Measurements from ENCODE around the gene IGSF21. TPM values are rescaled to one million over a fixed set of nuclear protein-coding genes. Genes with fewer than 3 reads are reported as not detected.

The IGSF21 gene
- total and polyA plus RNA-seq, 2 donors (not counting 3 experiments of a cell fraction or from before 2014, with no cell fraction given) = not detected

DNA sequence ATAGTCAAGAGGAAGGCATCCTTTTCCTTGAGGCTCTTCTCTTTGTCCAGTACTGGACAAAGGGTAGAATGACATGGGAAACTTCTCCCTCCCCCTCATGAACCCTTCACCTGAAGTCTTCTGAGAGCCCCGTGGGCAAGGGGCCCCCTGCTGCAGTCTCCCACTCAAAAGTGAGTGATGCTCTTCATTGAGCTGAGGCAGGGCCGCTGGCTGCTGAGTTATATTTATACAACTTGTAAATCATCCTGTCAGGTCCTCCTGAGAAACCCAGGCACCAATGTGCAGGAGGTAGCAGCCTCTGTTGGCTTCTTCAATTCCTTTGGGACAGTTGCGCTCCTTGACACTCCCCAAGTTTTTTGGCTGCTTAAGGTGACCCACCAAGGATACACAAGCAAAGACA is 150.2 kb downstream of the IGSF21 start:
- TF ChIP-seq JUN (IDR thresholded peaks at IDR 0.05; ENCODE audit: borderline replicate concordance, insufficient read depth, insufficient read length, low read depth) = no peak
- no peak for TF ChIP-seq EZH2 (IDR thresholded peaks at IDR 0.05; ENCODE audit: borderline replicate concordance, low read depth, low read length, severe bottlenecking)
- no peak for TF ChIP-seq FOS (IDR thresholded peaks at IDR 0.05; ENCODE audit: borderline replicate concordance, insufficient read depth, low read length)
- TF ChIP-seq POLR2AphosphoS5 (IDR thresholded peaks at IDR 0.05; ENCODE audit: insufficient read depth, low read depth, low read length) = no peak
- TF ChIP-seq, protein P1, sequence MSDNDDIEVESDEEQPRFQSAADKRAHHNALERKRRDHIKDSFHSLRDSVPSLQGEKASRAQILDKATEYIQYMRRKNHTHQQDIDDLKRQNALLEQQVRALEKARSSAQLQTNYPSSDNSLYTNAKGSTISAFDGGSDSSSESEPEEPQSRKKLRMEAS (IDR thresholded peaks at IDR 0.05; ENCODE audit: insufficient read depth, insufficient read length) = no peak
- TF ChIP-seq, protein P2, sequence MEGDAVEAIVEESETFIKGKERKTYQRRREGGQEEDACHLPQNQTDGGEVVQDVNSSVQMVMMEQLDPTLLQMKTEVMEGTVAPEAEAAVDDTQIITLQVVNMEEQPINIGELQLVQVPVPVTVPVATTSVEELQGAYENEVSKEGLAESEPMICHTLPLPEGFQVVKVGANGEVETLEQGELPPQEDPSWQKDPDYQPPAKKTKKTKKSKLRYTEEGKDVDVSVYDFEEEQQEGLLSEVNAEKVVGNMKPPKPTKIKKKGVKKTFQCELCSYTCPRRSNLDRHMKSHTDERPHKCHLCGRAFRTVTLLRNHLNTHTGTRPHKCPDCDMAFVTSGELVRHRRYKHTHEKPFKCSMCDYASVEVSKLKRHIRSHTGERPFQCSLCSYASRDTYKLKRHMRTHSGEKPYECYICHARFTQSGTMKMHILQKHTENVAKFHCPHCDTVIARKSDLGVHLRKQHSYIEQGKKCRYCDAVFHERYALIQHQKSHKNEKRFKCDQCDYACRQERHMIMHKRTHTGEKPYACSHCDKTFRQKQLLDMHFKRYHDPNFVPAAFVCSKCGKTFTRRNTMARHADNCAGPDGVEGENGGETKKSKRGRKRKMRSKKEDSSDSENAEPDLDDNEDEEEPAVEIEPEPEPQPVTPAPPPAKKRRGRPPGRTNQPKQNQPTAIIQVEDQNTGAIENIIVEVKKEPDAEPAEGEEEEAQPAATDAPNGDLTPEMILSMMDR (IDR thresholded peaks at IDR 0.05; ENCODE audit: extremely low read depth in 1 of 2, insufficient read depth in 1 of 2, low read depth in 1 of 2, low read length in 2 of 2) = no peak
- no peak for TF ChIP-seq MYC (IDR thresholded peaks at IDR 0.05; ENCODE audit: low read depth, low read length)
- no peak for TF ChIP-seq GATA2 (IDR thresholded peaks at IDR 0.05; ENCODE audit: insufficient read depth, insufficient read length, low read depth, low read length)
- no peak for TF ChIP-seq POLR2A (IDR thresholded peaks at IDR 0.05; ENCODE audit: low read depth, low read length)
- H3K9me1 ChIP-seq (replicated peaks; ENCODE audit: control insufficient read depth, extremely low read depth, insufficient read depth, low read length) = no peaks in the 10 kb centered on the region
- H3K4me2 ChIP-seq (ENCODE audit: insufficient read depth, low read length) = no peak overlapping the region
- intact Hi-C loops (cut with micrococcal nuclease) (no loop called here), dilution Hi-C loops (cut with MboI; ENCODE audit: extremely low pct_ligation_motif_present, low sequenced_read_pairs) (no loop called here)
- no peaks in the 10 kb centered on the region for H3K4me1 ChIP-seq (ENCODE audit: control insufficient read depth, extremely low read depth, insufficient read depth, low read length)
- POLR2A ChIA-PET = no interaction called here
- H3K9ac ChIP-seq (replicated peaks; ENCODE audit: extremely low read depth, insufficient read depth, low read length) = no peak overlapping the region
- no peaks in the 10 kb centered on the region for H3K79me2 ChIP-seq (ENCODE audit: control insufficient read depth, insufficient read depth, low read length)
- H4K20me1 ChIP-seq (replicated peaks; ENCODE audit: control insufficient read depth, extremely low read depth, insufficient read depth, low read length) = no peaks in the 10 kb centered on the region
- H3K9me3 ChIP-seq (replicated peaks; ENCODE audit: control insufficient read depth, insufficient read depth, low read length) = no peaks in the 10 kb centered on the region
- FAIRE-seq (no peak), DNase-seq (ENCODE audit: low read depth, low spot score) (no peak)
- no peaks in the 10 kb centered on the region for H3K27me3 ChIP-seq (ENCODE audit: control insufficient read depth in 2 of 2, insufficient read depth in 2 of 2, low read length in 2 of 2)
- CTCF ChIA-PET = no interaction called here
- no peak overlapping the region for H3K27ac ChIP-seq (ENCODE audit: insufficient read depth, low read depth, low read length)
- H3K4me3 ChIP-seq (replicated peaks in 1 of 3; ENCODE audit: insufficient read depth in 1 of 3, low read depth in 1 of 3, low read length in 3 of 3) = no peak overlapping the region
- no peaks in the 10 kb centered on the region for H3K36me3 ChIP-seq (ENCODE audit: control insufficient read depth in 2 of 2, extremely low read depth in 1 of 2, insufficient read depth in 2 of 2, low read length in 2 of 2)
- no peak overlapping the region for H2AFZ ChIP-seq (ENCODE audit: low read depth, low read length)
- no TSS peak for BruUV-seq (replicated peaks)
